ENCODE results near the gene PCDHGB4. TPM values are rescaled to one million over a fixed set of nuclear protein-coding genes. Genes with fewer than 3 reads are reported as not detected.
"Not testable (repeated sequence)": the region's sequence is repeated elsewhere in the genome, so short reads cannot be mapped to it uniquely, and the experiment has no call there.

The PCDHGB4 gene
- total RNA-seq, 4 donors from 2014 or later, result 8.2 to 17.1 (median 14.9) TPM

- no peak for DNase-seq
- Histone ChIP-seq H3K36me3 (no peaks in the 10 kb centered on the region), H3K27me3 (no peaks in the 10 kb centered on the region), H3K4me3 (no peak within 1 kb of the TSS), H3K9me3 (peaks cover 5 to 95% of the 10 kb centered on the region in 2 donors), H3K27ac (no peak within 1 kb of the TSS), H3K4me1 (no peaks in the 10 kb centered on the region)
- intact Hi-C loops (cut with DNase I; ENCODE audit: low total_unique reads), result no loop called here
- no peak for TF ChIP-seq CTCF (IDR thresholded peaks at IDR 0.05)
- no peak for TF ChIP-seq POLR2A (IDR thresholded peaks at IDR 0.05)
Observed at GRCh38 chr5:141369994-141370848, 17.3 kb upstream of the PCDHGB4 start, which contains the start of gene PCDHGB3. Gene PCDHGB3 (plus strand): TSS chr5:141370242. CDS start chr5:141370395, 153 bp downstream.

- no peaks in the 10 kb centered on the region for H3K27me3 ChIP-seq
- no peak overlapping the region for H3K27ac ChIP-seq
- peaks cover 5 to 92% of the 10 kb centered on the region in 2 donors for H3K9me3 ChIP-seq
- H3K4me1 ChIP-seq, result no peaks in the 10 kb centered on the region
- H3K36me3 ChIP-seq, result no peaks in the 10 kb centered on the region
- no peak overlapping the region for H3K4me3 ChIP-seq
- no peak for TF ChIP-seq POLR2A (IDR thresholded peaks at IDR 0.05)
- TF ChIP-seq CTCF (IDR thresholded peaks at IDR 0.05), result no peak
- no peak for DNase-seq
- intact Hi-C loops (cut with DNase I; ENCODE audit: low total_unique reads), result no loop called here
Observed at GRCh38 chr5:141371572-141372475, 15.7 kb upstream of the PCDHGB4 start.

GRCh38 chr5:141373673-141374317 is 13.7 kb upstream of the PCDHGB4 start, which contains the start of gene PCDHGA6:
Gene PCDHGA6 (plus strand): TSS chr5:141373891. CDS start chr5:141374084, 193 bp downstream.
- no peak for DNase-seq

GRCh38 chr5:141374627-141375026 is 12.9 kb upstream of the PCDHGB4 start:
- Histone ChIP-seq H3K4me3 (no peak overlapping the region), H3K4me1 (no peaks in the 10 kb centered on the region), H3K9me3 (peaks cover 5 to 93% of the 10 kb centered on the region in 2 donors), H3K36me3 (no peaks in the 10 kb centered on the region), H3K27me3 (no peaks in the 10 kb centered on the region), H3K27ac (no peak overlapping the region)
- intact Hi-C loops (cut with DNase I; ENCODE audit: low total_unique reads), result no loop called here
- no peak for DNase-seq
- TF ChIP-seq POLR2A (IDR thresholded peaks at IDR 0.05), result no peak
- TF ChIP-seq CTCF (IDR thresholded peaks at IDR 0.05), result no peak

More at GRCh38 chr5:141373673-141374317, 13.7 kb upstream of the PCDHGB4 start, which contains the start of gene PCDHGA6:
- intact Hi-C loops (cut with DNase I; ENCODE audit: low total_unique reads), result no loop called here
- Histone ChIP-seq H3K9me3 (peaks cover 5 to 96% of the 10 kb centered on the region in 2 donors), H3K4me3 (peak within 1 kb of the TSS; percentile 11 to 19), H3K36me3 (no peaks in the 10 kb centered on the region), H3K4me1 (no peaks in the 10 kb centered on the region), H3K27ac (peak within 1 kb of the TSS in 1 of 2 donors; percentile 28), H3K27me3 (no peaks in the 10 kb centered on the region)
- peak in 3 of 4 experiments; percentile 16 to 31 (median 19) for TF ChIP-seq CTCF (IDR thresholded peaks at IDR 0.05)
- no peak for TF ChIP-seq POLR2A (IDR thresholded peaks at IDR 0.05)

- intact Hi-C loops (cut with DNase I; ENCODE audit: low total_unique reads); H3K4me1 ChIP-seq; H3K27ac ChIP-seq; H3K4me3 ChIP-seq; DNase-seq; H3K36me3 ChIP-seq; H3K27me3 ChIP-seq: not testable (repeated sequence)
- H3K9me3 ChIP-seq, result peaks cover 5 to 91% of the 10 kb centered on the region in 2 donors
Observed at GRCh38 chr5:141375444-141376155, 11.9 kb upstream of the PCDHGB4 start.

Data from uterus (tissue), 4 donors.